HG03558 (cell line): ENCODE data around the gene SNX24.

ENCODE experiments used
- ATAC-seq: cut with Tn5 transposase; IDR thresholded peaks from one replicate; pipeline ENCODE4 v1.9.1; 2021; ENCODE audit warnings: moderate number of reproducible peaks; ENCODE audit not compliant: unreplicated experiment; ENCODE audit errors: extremely low read depth

Gene SNX24

DNA sequence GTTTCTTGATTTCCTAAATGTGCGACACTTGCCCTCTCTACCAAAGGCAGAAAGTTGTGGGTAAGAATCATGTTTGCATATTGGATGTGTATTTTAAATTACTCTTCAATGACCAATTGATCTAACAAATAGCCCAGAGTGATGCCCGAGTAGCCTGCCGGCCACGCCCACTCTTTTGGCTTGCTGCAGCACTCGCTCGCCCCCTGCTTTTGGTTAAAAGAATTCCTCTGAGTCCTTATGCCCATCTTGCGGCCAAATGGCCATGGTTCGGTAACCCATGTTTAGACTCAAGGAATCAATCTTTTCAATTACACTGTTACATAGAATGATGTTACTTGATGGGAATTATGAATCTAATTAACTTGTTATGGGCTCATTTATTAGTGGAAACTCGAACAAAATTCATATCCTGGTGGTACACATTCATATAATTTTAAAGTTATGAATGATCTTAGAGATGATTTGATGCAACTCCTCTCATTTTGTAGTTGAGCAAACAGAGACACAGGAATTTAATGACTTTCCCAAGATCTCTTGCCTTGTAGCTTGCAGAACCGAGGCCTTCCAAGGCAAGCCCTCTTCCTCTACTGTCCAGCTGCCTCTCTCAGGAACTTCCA lies 154.6 kb downstream of the SNX24 start:
- ATAC-seq = peak; percentile 88

DNA sequence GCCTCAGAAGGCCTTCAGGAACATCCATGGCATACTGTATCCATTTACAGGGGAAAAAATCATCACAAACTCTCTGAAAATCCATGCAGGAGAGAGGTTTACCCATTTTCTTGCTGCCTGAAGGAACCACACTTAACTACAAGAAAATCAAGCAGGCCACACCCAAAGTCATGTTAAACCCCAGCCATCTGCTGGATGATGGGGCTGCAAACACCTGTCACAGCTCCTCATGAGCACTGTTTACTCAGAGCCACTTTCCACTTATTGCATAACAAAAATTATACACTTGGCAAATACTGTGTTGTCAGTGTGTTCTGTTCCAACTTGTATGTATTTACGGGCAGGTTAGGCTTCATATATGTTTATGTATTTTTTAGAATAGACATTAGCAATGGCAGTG lies 155.3 kb downstream of the SNX24 start:
- ATAC-seq = no peak

DNA sequence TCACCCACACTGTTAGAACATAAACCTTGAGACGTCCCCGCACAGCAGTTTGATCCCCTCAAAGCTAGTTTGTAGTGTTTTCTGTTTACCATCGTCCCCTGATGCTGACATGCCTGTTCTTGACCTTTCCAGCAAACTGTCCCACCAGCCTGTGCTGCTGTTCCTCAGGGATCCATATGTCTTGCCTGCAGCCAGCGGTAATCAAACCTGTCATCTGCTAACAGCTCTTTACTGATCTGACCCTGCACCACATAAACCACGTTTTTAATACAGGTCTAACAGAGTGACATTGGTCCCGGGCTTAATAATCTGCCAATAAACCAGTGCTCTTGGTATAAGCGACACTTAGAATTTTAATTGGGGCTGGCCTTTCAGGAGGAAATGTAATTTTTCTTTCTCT lies 156.4 kb downstream of the SNX24 start:
- ATAC-seq = no peak

DNA sequence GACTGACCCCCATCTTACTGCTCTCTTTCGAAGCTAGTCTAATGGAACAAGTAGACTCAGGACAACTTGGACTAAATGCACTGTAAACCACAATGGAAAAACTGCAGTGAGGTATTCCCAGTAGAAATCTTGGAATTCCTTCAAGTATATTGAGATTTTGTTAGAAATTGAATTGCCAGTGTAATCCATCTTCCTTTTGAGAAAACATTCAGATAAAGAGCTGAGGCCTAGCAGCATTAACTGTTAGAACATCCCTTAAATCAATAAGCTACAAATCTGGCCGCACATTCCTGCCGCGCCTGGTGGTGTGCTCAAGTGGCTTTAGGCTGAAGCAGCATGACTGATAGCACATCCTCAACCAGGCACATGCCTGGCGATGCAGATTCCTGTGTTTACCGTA lies 161.8 kb downstream of the SNX24 start:
- no peak for ATAC-seq

DNA sequence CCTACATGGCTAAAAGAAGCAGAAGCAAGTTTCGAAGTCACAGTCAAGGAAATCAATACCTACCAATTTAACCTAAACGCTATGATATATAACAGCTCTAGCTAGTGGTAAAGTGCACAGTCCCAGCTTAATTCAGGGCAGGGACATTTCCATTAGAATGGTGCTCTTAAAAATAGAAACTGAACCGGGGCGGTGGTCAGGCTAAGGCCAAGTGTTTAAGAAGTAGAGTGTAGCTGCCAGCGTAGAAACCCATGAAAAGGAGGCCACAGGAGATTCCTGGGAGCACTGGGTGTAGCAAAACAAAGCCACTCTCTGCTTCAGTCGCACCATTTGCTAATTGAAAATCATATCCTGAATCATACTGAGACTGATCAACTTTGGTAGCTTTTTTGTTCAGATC lies 162.3 kb downstream of the SNX24 start:
- ATAC-seq = no peak

DNA sequence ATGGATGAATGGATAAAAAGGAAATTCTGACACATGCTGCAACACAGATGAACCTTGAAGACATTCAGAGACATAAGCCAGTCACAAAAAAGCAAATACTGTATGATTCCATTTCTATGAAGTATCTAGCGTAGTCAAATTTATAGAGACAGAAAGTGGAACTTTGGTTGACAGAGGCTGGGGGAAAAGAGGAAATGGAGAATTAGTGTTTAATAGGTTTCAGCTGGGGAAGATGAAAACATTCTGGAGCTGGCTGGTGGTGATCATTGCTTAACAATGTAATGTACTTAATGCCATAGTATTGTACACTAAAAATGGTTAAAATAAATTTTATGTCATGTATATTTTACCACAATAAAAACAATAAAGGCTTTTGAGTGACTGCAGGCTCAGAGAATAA lies 166.9 kb downstream of the SNX24 start:
- no peak for ATAC-seq

DNA sequence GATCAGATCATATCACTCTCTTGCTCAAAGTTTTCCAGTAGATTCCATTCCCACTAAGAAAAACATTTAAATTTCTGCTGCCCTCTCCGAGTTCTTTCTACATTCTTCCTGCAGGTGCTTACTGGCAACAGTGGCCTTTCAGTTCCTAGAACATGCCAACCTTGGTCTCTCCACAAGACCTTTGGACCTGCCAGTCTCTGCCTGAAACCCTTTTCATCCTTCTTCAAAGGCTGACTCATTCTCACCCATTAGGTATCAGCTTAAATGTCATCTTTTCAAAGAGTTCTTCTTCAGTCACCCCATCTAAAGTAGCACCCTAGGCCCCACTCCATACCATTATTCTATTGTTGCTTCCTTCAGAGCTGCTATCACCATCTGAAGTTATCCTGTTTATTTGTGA lies 169.3 kb downstream of the SNX24 start:
- no peak for ATAC-seq

DNA sequence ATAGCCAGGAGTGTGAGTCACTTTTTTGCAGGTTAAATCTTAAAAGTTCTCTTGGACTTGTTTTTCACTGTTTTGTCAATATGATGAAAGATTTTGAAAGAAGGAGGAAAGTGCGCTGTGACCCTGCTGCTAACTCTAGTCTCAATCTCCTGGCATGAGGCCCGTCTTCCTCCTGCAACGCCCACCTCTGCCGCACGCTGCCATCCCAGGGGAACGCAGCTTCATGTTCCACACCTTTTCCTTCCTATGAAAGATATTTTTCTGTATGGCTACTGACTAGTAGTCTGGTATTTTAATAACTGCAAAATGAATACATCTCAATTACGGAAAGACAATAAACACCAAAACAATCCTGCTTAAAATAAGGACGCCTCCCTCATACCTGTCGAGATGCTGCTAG lies 182.8 kb downstream of the SNX24 start:
- no peak for ATAC-seq

DNA sequence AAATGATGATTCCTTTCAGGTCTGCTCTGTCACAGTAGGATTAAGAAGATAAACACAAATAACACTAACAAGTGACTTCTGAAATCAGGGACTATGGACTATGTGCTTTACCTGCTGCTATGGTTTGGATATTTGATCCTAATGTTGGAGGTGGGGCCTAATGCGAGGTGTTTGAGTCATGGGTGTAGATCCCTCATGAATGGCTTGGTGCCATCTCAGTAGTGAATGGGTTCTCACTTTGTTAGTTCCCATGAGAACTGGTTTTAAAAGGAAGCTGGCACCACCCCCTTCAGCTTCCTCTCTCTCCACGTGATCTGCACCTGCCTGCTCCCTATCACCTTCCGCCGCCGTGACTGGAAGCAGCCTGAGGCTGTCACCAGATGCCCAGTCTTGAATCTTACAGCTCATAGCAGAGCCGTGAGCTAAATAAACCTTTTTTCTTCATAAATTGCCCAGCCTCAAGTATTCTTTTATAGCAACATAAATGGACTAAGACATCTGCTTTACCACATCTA lies 187.8 kb downstream of the SNX24 start:
- no peak for ATAC-seq

DNA sequence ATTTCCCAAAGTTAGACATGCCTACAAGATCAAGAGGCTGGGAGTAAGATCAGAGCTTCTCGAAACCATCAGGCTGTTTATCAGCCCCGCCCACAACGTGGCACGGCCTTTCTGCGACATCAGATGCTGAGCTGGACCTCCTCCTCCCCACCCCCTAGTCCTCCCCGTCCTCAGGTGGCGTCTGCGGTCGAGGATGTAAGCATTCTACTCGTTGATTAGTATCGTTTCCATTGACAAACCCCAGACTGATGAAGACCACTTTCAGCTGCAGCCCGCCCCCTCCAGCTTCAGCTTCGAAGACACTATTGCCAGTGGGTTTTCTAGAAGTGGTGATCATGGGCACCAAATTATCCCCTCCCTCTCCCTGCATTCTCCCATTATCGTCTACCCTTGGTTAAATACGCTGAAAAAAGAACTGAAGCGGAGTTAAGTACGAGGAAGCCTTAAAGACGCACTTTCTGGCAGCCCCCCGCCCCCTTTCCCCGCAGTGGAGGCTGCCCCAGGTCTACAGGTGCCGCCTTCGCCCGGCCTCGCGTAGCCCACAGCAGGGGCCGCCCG lies 190.0 kb downstream of the SNX24 start:
- no peak for ATAC-seq

DNA sequence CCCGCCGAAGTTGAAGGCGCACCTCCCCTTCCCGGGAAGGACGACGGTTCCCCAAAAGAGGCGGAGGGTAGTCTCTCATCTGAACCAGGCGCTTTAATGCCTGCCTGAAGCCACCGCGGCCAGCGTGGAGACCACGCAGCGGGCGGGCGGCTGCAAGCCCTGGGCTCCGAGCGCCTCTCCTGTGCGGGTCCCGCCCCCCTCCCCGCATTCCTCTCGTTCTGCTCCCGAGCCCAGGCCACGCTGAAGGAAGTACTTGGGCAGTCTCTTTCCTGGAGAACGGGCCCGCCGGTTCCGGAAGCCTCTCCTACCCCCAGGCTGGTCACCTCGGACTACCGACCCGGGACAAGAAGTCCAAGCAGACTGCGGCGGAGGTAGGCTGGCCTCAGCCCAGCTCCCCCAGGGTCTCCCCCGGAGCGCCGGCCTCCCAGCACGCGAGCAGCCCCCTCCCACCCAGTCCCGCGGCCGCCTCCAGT lies 190.5 kb downstream of the SNX24 start:
- no peak for ATAC-seq

DNA sequence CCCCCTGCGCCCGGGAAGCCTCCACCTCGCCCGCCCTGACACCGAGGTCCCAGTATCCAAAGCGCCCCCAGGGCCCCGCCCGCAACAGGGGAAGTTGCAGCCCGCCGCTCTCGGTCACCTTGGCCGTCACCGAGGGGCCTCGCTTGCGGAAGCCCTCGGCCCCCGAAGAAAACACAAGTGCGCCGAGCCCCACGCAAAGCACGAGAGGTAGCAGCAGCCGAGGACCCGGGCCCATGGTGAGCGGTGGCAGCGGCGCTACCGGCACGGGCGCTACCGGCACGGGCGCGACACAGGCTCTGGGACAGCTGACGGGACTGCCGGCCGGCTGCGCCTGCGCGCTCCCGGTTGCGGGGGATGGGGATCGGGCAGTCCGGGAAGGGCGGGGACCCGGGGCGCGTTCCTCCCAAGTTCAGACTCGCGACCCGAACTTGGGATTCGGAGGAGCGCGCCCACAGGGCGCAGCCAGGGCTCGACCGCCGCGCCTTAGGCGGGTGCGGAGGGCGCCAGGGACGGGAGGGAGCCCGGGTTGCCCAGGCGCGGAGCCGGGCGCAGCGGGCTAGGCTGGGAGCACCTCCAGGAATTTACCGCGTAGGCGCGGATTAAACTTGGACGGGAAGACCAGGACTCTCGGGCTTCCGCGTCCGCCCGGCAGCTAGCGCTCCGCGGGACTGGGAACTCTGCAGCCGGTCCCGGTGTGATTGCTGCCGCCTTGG lies 191.1 kb downstream of the SNX24 start, which contains the start of gene PPIC:
Gene PPIC, minus strand, starts transcription at position 335 of the 713 bp plus-strand sequence. Its CDS starts 100 bp downstream, at position 235.
- ATAC-seq = no peak

DNA sequence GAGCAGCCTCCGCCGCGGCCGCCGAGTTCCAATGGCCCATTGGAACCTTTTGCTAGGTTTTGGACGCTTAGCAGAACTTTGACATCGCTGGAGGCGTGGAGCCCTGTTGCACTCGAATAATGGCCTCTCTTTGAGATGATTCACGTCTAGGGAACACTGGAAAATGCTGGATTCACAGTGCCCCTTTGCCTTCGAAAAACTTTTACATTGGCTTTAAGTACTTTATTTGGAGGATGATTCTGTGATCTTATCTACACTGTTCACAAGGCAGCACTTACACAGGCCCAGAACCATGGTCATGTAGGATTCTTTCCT lies 191.6 kb downstream of the SNX24 start:
- ATAC-seq = no peak

DNA sequence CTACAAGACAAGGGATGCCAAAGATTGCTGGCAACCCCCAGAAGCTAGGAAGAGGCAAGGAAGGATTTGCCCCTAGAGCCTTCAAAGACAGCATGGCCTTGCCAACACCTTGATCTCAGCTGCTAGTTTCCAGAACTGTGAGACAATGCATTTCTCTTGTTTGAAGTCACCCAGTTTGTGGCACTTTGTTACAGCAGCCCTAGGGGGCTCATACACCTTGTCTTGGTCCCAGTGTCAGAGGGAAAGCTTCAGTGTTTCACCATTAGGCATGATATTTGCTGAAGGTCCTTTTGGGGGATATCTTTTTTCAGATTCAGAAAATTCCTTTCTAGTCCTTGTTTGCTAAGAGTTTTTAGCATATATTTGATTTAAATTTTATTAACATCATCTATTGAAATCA lies 194.3 kb downstream of the SNX24 start:
- no peak for ATAC-seq

DNA sequence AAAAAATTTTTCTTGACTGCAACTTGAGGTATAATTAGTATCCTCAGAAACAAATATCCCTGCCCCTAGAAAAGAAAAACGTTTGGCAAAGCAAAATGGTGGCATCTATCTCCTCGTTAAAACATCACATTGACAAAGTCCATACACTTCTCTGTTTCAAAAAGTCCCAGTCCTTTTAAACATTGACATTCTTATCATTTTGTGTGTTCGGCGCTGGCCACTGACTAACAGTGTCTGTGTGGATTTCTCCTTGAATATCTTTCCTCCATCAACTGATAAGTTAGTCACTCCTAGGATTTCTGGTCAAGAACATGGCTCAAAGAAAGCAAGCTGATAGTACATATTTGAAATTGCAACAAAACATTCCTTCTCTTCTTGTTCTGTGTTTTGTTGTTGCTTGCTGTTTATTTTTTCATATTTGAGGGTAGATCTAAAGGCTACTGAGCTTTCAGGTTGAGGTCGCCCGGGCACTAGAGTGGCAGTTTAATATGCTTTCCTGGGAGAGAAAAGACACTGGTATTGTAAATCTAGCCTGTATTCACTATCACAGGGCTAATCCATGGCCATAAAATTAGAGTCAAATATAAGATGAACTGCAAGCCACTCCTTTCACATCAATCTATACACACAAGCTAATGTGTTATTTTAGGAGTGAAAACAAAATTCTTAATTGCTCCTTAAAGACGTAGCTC lies 199.7 kb downstream of the SNX24 start:
- no peak for ATAC-seq

DNA sequence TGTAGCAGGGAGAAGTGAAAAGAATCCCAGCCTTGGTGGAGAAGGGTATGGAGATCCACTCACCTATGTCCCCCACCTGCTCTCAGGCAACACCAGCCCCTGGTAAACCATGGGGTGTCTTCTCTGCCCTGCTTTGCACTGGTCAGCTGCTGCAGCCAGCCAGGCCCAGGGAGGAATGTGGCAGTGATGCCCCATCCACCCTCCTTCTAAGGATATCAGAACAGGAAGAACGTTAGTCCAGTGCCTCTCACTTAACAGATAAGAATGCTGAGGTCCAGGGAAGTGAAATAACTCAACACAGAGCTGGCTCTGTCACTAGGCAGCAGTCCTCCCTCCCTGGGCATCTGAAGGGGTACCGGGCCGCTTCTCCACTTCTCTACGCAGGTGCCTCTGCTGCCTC lies 200.8 kb downstream of the SNX24 start:
- ATAC-seq = no peak

DNA sequence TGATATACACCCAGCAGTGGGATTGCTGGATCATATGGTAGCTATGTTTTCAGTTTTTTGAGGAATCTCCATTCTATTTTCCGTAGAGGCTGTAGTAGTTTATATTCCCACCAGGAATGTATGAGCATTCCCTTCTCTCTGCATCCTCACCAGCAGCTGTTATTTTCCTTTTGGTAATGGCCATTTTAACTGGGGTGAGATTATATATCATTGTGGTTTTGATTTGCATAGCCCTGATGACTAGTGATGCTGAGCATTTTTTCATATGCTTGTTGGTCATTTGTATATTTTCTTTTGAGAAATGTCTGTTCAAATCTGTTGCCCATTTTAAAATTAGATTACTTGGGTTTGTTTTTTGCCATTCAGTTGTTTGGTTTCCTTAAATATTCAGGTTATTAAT lies 202.3 kb downstream of the SNX24 start:
- no peak for ATAC-seq

DNA sequence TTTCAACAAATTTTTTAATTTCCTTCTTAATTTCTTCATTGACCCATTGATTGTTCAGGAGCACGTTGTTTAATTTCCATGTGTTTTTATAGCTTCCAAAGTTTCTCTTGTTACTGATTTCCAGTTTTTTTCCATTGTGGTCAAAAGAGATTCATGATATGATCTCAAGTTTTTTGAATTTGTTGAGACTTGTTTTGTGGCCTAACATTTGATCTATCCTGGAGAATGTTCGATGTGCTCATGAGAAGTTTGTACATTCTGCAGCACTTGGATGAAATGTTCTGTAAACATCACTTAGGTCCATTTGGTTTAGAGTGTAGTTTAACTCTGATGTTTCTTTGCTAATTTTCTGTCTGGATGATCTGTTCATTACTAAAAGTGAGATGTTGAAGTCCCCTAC lies 205.8 kb downstream of the SNX24 start:
- no peak for ATAC-seq
